GM18873 (cell line): ENCODE results near the gene AP2B1.
"Not testable (repeated sequence)": the region's sequence is repeated elsewhere in the genome, so short reads cannot be mapped to it uniquely, and the experiment has no call there.

Experiments used
- ATAC-seq: cut with Tn5 transposase; IDR thresholded peaks from one replicate; pipeline ENCODE4 v1.9.1; 2021; ENCODE audit warnings: mild to moderate bottlenecking, moderate library complexity, moderate number of reproducible peaks; ENCODE audit not compliant: unreplicated experiment, low FRiP score

AP2B1 gene

DNA sequence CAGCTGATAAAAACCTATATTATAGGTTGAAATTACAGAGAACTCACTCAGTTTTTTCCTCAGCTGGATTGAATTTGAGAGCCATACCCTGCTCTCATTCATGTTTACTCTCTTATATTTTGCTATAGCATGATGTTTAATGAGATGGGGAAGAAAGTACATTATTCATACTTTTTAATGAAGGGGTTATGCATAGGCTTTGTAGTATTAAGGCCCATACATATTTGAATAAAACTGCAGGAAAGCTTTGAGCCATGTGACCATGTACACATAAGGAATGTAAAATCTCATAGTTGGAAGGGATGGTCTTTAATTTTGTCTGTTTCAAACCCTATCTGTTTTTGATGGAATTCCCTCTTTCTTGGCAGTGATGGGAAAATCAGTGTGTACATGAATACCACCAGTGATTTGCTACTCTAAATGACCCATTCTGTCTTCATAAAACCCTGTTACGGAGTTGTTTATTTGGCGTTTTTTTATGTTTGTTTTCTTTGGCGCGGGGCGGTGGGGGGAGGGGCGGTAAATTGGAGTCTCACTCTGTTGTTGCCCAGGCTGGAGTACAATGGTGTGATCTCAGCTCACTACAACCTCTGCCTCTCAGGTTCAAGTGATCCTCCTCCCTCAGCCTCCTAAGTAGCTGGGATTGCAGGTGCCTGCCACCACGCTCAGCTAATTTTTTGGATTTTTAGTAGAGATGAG lies 105.5 kb downstream of the AP2B1 start:
- no peak for ATAC-seq

DNA sequence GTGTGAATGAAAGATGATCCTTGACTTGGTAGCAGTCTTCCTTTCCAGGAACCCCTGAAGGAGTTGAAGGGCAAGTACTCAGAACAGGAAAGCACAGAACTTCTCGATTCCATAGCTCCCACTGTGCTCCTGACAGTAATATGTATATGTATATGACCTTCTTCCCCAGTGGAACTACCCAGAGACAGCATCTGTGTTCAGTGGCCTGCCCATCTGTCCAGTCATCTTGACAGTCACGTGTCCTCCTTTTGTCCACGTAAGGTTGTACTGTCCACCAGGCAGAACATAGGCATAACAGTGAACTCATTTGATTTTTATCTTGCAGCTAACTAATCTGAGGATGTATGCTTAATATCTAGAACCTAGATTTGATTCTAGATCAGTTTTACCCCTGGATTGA lies 106.5 kb downstream of the AP2B1 start:
- ATAC-seq, result no peak

DNA sequence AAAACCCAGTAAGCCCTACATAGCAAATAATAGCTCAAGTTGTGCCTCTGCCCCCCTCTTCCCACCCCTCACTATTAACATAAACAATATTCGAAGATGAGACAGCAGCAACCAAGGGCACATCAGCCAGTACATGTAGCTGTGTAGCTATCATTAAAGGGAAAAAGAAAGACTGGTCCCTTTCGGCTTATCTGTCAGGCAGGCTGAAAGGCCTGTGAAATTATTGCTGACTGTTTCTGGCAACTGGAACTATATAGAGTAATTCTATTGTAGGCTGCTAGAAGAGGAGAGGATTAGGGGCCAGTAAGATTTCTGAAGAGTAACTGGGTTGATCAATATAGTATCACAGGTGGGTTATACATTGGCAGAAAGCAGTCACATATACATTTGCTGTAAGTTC lies 107.8 kb downstream of the AP2B1 start:
- ATAC-seq, result no peak

DNA sequence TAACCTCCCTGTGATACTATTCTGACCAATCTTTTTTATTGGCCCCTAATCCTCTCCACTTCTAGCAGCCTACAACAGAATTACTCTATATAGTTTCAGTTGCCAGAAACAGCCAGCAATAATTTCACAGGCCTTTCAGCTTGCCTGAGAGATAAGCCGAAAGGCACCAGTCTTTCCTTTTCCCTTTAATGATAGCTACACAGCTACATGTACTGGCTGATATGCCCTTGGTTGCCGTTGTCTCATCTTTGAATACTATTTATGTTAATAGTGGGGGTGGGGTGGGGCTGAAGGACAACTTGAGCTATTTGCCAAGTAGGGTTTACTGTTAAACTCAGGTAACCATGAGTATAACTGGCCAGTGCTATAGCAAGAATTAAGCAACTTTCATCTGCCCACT lies 108.5 kb downstream of the AP2B1 start:
- ATAC-seq, result no peak

DNA sequence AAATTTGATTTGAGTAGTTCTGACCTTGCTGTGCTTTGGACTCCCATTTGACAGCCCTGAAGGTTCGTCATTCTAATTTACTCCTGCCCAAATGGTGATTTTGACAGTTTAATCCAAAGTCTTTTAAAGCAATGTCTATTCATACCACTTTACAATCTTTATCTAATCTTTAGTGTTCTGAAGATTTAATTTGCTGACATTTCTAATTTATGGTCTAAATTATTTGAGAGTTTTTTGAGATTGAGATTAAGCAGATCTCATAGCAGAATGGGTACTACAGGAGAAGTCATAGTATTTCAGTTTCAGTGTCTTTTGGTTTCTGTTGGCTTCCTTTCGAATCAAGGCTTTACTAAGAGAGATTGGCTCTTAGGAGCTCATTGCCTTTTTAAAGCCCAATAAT lies 111.7 kb downstream of the AP2B1 start:
- ATAC-seq, result no peak

DNA sequence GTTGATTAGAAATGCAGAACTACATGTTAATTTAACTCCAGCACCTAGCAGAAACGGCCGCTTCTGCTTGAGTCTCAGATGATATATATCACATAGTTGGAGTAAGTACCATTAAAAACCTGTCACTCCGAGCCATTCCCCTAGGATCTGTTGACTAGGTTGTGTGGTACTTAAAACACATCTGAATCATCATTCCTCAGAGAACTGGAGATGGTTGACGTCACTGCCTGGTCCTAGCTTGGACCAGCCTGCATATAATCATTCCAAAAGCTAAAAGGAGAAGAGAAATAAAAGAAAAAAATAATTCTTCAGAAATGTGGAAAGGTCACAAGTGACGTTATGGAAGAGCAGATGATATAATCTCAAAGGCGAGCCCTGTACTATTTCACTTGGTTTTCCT lies 113.0 kb downstream of the AP2B1 start:
- no peak for ATAC-seq

DNA sequence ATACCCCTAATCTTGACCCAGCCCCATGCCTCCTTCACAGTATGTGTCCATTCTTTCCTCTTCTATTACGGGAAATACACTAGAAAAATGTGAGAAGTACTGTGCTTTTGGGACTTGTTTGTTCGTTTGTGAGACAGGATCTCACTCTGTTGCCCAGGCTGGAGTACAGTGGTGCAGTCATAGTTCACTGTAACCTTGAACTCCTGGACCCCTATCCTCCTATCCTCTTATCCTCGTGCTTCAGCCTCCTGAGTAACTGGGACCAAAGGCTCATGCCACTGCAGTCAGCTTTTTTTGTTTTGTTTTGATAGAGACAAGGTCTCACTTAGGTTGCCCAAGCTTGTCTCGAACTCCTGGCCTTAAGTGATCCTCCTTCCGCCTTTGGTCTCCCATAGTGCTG lies 114.4 kb downstream of the AP2B1 start:
- no peak for ATAC-seq

DNA sequence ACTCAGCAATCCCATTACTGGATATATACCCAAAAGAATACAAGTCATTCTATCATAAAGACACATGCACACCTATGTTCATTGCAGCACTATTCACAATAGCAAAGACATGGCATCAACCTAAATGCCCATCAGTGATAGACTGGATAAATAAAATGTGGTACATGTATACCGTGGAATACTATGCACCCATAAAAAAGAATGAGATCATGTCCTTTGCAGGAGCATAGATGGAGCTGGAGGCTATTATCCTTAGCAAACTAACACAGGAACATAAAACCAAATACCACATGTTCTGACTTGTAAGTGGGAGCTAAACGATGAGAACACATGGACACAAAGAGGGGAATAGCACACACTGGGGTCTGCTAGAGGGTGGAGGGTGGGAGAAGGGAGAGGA lies 116.2 kb downstream of the AP2B1 start:
- not testable (repeated sequence) for ATAC-seq

DNA sequence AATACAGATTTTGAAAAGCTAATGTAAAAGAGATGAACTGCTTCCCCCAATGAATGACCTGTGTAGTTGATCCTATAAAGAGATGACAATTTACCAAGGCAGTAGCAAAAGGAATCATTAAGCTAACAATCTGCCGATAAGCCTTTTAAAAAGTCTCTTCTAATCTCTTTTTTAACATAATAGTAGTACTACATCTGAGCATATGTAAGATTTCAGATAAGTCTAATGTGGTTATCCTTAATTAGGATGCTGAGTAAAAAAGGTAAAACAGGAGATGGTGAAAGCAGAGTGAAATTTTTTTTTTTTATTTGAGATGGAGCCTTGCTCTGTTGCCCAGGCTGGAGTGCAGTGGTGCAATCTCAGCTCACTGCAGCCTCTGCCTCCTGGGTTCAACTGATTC lies 118.1 kb downstream of the AP2B1 start:
- ATAC-seq, result no peak

DNA sequence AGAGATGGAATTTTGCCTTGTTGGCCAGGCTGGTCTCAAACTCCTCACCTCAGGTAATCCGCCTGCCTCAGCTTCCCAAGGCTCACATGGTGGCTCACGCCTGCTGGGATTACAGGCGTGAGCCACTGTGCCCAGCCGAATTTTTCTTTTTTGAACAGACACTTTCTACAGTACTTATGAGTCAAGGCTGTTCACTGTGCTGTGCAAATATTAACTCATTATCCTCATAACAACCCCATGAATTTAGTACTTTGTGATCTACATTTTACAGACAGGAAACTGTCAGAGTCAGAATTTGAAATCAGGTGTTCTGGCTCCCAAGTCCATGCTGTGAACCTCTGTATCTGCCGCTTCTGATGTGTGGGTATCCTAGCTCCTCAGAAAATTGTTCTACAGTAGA lies 118.6 kb downstream of the AP2B1 start:
- ATAC-seq, result no peak

DNA sequence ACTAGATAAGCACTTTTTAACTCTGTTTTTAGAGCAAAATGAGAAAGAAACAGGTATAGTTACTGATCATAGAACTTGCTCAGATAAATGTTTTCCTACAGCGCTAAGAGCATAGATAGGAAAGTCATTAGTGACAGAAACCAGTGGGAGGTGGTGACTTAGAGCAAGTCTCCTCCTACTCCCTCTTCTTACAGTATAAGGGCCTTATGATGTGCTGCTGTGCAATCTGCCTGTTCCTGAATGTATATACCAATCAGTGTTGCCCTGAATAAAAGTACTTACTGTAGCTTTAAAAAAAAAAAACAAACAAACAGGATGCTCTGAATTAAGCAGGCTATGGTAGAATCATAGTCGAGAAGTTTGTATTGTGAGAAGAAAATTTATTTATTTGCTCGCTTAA lies 121.0 kb downstream of the AP2B1 start:
- ATAC-seq, result no peak

DNA sequence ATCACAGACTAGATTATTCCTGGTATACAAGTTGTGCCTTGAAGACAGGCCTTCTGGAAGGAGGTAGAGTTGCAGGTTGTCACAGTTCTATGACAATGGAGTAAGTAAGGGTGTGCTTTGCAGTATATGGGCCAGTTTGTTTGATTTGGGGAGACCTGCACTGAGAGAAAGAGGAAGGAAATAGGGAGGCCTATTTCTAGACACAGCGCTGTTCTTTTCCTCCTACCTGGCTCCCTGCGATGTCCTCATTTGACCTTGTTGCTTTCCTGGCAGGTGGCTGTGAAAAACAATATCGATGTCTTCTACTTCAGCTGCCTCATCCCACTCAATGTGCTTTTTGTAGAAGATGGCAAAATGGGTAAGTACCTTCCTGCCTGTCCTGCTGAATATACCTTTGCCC lies 121.8 kb downstream of the AP2B1 start:
- no peak for ATAC-seq

DNA sequence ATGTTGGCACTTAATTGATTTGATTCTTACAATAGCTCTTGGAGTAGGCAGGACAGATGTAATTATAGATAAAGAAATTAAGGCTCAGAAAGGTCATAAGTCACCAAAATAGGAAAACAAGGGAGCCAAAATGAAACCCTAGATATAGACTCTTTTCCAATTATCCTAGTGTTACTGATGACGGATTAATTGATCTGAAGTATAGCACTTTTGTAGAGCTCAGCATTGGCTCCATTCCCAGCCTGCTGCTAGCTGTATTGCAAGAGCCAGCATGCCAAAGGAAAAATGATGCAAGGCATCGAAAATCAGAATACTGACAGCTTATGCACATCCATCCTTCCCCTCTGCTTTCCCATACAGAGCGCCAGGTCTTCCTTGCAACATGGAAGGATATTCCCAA lies 122.8 kb downstream of the AP2B1 start:
- no peak for ATAC-seq

DNA sequence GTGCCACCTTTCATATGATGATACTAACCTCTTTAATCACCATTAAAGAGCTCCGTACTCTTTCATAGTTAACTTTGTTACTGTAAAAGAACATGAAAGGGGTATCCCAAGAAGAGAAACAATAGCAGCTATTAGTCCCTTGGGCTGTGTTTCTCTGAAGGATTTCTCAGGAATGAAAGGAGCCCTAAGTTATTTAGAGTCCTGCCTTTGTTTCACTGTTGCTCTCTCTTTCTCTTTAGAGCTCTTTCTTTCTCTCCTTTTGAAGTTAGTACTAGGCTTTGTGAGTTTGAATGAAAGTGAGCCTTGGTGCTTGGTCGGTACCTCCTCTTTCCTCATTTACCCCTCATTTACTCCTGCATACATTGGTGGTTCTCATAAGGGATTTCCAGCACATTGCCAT lies 123.8 kb downstream of the AP2B1 start:
- no peak for ATAC-seq

DNA sequence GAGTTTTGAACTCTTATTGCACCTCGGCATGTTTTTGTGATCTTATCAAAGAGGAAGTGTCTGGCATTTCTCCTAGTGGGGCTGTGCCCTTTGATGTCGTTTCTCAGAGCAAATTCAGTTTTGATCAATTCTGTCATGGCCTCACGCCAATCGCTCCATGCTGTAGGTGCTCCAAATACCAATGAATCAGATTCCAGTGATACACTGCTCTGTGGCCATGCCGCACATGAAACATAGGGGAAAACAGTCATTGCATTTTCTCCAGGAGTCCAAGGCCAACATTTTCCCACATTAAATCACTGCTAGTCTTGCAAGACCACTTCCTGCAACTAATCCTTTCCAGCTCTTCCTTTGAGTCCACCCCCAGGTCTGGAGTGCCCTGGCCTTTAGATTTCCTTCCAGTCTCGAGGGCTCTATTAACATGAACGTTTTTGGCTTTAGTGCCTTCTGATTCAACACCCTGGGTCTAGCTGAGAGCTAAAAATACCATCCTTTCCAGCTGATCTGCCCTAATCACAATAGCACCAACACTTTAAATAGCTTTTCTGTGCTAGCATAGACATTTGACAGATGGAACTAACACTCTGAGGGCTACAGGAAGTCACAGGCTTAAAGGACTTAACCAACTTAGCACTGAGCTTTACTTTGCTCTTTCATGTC lies 126.1 kb downstream of the AP2B1 start:
- ATAC-seq, result no peak

DNA sequence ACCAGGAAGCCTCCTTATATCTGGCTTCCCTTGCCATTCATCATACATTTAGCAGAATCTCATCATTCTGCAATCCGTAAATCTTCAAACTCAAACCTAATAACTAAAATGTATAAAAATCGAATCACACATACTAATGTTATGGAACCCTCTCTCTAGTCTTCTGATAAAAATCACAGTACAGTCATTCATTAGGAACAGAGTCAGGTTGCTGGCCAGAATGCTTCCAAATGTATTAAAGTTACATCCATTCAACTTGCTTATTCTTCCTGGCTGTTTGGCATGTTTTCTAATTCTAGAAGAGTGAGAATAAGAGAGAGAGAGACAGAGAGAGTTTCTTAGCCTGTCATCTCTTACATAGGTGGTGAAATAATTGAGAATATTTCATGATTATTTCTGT lies 127.9 kb downstream of the AP2B1 start:
- no peak for ATAC-seq

DNA sequence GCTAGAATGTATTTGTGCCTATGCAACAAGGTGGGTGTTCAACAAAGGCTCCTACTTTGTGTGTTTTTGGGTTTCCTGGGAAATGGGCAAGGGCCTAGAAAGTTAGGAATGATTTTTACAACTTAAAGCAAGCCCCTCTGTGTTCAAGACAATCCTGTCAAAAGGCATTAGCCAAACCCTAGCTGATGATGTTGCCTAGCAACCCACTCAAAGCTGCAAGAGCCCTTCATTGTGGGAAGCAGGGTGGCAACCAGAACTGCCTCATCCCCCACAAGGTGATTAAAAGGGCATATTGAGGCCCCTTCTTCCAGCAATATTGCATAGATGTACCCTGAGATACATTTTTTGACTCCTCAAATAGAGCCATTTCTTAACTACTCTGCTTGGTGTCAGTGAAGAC lies 128.3 kb downstream of the AP2B1 start:
- ATAC-seq, result no peak

DNA sequence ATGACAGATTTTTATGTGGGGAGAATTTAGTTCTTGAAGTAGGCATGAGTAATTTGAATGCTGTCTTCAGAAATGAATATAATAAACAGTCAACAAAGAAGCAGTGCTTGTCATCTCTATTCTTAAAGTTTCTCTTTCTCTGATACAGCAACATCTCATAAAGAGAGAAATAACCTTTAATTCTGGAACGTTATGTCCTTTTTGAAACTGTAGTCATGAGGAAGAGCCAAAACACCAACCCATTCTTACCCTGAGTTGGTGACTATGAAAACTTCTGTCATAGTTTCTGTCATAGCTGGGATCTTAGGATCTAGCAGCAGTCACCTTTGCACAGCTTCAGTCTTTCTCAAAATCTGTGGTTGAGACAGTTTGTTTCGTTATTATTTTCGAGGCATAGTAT lies 129.1 kb downstream of the AP2B1 start:
- ATAC-seq, result no peak

DNA sequence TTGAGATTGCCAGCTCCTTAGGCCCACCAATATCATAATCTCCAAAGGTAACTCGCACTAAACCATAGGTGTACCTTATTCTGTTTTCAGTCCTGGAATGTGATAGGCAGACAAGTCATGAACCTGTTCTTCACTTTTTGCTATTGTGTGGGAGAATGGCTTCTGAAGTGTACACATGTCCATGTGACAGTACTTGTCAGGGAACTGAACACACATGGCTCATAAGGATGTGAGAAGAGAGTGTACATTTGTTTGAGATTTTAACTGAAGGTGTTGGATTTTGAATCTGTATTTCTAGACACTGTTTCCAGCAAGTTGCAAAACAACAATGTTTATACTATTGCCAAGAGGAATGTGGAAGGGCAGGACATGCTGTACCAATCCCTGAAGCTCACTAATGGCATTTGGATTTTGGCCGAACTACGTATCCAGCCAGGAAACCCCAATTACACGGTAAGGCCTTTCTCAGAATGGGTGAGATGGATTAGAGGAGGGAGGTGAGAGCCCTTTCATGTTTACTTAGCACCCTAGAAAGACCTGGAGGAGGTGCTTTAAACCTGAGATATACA lies 129.9 kb downstream of the AP2B1 start:
- ATAC-seq, result no peak

DNA sequence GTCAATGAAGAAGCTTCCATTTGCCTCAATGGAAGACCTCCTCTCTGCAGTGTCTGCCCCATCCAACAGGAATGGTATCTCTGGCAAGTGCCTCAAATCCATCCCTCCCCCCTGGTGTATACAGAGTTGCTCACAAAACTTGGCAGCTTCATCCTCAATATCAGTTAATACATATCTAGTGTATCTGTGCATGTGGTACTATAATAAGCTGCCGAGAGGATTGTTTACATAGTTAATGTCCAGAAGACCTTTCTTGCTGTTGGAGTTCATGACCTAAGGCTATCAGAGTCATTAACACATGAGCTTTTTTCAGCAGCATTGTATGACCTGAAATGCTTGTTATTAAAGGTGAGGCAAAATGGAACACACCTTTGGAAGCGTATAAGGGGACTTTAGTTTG lies 130.4 kb downstream of the AP2B1 start:
- no peak for ATAC-seq

DNA sequence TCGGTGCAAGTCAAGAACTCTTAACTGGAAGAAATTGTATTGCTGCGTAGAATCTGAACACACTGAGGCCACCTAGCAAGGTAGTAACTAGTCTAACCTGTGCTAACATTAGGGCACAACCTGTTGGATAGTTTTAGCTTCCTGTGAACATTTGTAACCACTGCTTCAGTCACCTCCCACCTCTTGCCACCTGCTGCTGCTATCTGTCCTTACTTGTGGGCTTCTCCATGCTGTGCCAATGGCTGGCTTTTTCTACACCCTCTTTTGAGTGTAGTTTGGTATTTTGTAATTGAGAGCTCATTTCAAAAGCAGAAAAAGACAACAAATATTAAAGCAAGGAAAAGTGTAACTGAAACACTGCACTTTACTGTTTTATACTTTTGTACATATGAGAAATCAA lies 136.6 kb downstream of the AP2B1 start:
- no peak for ATAC-seq

DNA sequence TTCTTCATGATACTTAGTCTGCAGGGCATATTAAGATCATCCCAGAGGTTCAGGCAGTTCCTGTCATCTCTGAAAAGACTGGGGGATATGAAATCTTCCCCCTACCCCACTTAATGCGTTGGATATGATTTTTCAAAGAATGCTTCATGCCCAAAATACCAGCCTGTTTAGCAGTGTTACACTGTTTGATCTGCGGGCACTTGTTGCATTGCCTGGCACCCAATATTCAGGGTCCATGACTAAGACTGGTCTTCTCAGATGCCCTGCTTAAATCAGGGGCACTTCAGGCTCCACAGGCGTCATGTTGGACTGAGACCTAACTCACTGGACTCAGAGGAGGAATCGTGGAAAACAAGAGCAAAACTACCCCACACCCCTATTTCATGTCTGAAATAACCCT lies 137.9 kb downstream of the AP2B1 start:
- ATAC-seq, result no peak
